Ishikawa (cell line): ENCODE data around the gene XRCC3.

Experiments
- CEBPB ChIP-seq: IDR thresholded peaks from 2 replicates; pipeline ENCODE4 v1.6.1; 2012
- CREB1 ChIP-seq: IDR thresholded peaks from 2 replicates; pipeline ENCODE4 v1.6.1; 2012; ENCODE audit warnings: low read depth
- EGR1 ChIP-seq: IDR thresholded peaks from 2 replicates; pipeline ENCODE4 v1.6.1; 2012
- EP300 ChIP-seq: IDR thresholded peaks from 2 replicates; pipeline ENCODE4 v1.6.1; 2012; ENCODE audit warnings: borderline replicate concordance
- FOXM1 ChIP-seq: IDR thresholded peaks from 2 replicates; pipeline ENCODE4 v1.6.1; 2012; ENCODE audit warnings: low read depth, borderline replicate concordance
- NFIC ChIP-seq: IDR thresholded peaks from 2 replicates; pipeline ENCODE4 v1.6.1; 2012
- RAD21 ChIP-seq: IDR thresholded peaks from 2 replicates; pipeline ENCODE4 v1.6.1; 2012; ENCODE audit warnings: low read depth
- TAF1 ChIP-seq: IDR thresholded peaks from 2 replicates; pipeline ENCODE4 v1.6.1; 2012; ENCODE audit warnings: low read depth, mild to moderate bottlenecking
- TCF12 ChIP-seq: IDR thresholded peaks from 2 replicates; pipeline ENCODE4 v1.6.1; 2012; ENCODE audit warnings: low read depth
- TEAD4 ChIP-seq: IDR thresholded peaks from 2 replicates; pipeline ENCODE4 v1.6.1; 2012
- YY1 ChIP-seq: IDR thresholded peaks from 2 replicates; pipeline ENCODE4 v1.6.1; 2012; ENCODE audit warnings: low read depth
- ZBTB7A ChIP-seq: IDR thresholded peaks from 2 replicates; pipeline ENCODE4 v1.6.1; 2012; ENCODE audit warnings: low read depth
- TF ChIP-seq, protein P1 (sequence below): IDR thresholded peaks from 2 replicates; pipeline ENCODE4 v1.6.1; 2012
- TF ChIP-seq, protein P2 (sequence below): IDR thresholded peaks from 2 replicates; pipeline ENCODE4 v1.6.1; 2012; ENCODE audit warnings: low read depth, mild to moderate bottlenecking
- TF ChIP-seq, protein P3 (sequence below): IDR thresholded peaks from 2 replicates; pipeline ENCODE4 v1.6.1; 2012

Gene XRCC3

DNA sequence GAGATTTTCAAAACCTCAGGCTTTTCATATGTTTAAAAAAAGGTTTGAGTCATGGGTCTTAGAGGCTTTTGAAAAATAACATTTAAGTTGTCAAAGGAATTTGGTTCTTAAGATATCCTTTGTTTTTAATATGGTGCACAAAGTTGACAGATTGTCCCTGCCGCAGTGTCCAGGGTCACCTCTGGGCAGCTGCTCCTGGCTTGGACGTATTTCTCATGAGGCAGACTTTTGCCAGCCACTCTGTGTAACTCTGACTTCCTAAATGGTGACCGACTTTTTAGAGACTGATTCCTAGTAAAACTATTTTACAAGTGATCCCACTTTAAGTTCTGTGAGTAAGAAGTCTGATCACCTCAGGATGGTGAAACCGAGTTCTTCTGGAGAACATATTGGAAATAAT is 27.5 kb downstream of the XRCC3 start:
- TF ChIP-seq, protein P1, sequence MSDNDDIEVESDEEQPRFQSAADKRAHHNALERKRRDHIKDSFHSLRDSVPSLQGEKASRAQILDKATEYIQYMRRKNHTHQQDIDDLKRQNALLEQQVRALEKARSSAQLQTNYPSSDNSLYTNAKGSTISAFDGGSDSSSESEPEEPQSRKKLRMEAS, result no peak
- TF ChIP-seq, protein P2, sequence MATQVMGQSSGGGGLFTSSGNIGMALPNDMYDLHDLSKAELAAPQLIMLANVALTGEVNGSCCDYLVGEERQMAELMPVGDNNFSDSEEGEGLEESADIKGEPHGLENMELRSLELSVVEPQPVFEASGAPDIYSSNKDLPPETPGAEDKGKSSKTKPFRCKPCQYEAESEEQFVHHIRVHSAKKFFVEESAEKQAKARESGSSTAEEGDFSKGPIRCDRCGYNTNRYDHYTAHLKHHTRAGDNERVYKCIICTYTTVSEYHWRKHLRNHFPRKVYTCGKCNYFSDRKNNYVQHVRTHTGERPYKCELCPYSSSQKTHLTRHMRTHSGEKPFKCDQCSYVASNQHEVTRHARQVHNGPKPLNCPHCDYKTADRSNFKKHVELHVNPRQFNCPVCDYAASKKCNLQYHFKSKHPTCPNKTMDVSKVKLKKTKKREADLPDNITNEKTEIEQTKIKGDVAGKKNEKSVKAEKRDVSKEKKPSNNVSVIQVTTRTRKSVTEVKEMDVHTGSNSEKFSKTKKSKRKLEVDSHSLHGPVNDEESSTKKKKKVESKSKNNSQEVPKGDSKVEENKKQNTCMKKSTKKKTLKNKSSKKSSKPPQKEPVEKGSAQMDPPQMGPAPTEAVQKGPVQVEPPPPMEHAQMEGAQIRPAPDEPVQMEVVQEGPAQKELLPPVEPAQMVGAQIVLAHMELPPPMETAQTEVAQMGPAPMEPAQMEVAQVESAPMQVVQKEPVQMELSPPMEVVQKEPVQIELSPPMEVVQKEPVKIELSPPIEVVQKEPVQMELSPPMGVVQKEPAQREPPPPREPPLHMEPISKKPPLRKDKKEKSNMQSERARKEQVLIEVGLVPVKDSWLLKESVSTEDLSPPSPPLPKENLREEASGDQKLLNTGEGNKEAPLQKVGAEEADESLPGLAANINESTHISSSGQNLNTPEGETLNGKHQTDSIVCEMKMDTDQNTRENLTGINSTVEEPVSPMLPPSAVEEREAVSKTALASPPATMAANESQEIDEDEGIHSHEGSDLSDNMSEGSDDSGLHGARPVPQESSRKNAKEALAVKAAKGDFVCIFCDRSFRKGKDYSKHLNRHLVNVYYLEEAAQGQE, result no peak
- TF ChIP-seq CEBPB (no peak), NFIC (no peak), RAD21 (no peak), EP300 (no peak), EGR1 (no peak), TAF1 (no peak), TCF12 (no peak), YY1 (no peak), TEAD4 (no peak), CREB1 (no peak), FOXM1 (no peak)

DNA sequence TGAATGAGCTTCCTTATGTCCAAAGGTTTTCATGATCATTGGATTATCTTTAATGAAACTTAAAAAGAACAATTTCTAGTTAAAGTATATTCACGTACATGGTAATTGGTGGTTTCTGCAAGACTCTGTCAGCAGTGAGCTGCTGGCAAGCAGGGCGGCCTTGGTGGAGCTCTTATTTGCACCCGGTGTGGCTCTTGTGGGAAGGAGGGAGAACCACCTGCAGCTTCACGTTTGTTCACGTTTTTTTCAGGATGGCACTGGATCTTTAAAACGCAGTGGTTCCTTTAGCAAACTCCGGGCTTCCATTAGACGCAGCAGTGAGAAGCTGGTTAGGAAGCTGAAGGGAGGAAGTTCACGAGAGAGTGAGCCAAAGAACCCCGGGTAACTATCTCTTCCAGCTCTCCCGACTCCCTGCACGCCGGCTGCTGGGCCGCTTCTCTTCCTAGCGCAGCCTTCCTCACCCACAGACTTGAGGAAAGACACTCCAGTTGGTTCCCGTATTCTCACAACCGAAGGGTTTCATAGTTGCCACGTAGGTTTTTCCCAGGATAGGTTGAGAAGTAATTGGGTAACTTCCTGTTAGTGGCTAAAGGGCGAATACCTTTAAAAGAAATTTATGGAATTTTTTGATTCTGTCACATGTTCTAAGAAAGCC is 28.3 kb downstream of the XRCC3 start:
- TF ChIP-seq CREB1 (no peak), FOXM1 (no peak), CEBPB (no peak), NFIC (no peak), YY1 (no peak), RAD21 (no peak), EP300 (no peak), ZBTB7A (no peak), TAF1 (no peak)
- TF ChIP-seq, protein P2, result no peak
- TF ChIP-seq, protein P1, result no peak
- TF ChIP-seq, protein P3, sequence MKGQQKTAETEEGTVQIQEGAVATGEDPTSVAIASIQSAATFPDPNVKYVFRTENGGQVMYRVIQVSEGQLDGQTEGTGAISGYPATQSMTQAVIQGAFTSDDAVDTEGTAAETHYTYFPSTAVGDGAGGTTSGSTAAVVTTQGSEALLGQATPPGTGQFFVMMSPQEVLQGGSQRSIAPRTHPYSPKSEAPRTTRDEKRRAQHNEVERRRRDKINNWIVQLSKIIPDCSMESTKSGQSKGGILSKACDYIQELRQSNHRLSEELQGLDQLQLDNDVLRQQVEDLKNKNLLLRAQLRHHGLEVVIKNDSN, result no peak

DNA sequence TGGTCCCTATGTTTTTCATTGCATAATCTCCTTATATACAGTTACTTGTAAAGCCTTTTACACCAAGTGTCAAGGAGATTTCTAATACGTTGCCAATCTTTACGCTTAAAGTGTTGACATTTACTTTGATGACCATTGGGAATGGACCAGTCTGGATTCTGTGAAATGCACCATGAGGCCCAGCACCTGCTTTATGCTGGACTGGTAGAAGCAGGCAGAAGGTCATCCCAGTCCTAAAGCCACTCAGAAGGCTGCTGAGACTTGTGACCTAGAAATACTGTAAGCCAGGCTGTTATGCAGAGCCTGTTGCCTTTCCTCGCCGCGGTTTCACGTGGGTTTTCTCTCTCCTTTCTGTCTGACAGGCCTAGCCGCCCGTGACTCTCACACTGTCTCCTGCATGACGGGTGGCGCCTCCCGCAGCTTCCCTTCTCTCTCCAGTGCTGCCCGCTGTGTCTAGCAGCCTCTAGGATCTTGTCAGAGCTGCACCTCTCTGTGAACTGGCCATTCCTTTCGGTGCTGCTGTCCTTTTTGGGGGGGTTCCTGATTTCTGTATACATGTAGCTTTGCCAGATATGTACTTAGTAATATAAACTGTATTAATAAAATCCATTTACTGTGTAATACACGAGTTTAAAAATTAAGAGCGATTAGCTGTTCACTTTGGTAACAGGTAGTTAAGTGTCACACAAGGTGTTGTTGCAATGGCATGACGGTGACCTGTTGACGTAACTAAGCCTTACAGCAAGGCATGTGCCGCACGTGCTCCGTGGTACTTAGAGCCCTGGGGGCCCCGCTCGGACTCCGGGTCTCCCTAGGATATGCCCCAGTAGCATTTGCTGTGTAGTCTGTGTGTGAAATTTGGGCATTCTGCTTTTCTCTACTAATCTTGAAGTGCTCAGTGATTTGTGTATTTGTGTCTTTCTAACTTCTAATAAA is 29.7 kb downstream of the XRCC3 start:
- TF ChIP-seq EP300 (no peak), TAF1 (no peak), FOXM1 (no peak), ZBTB7A (no peak), EGR1 (no peak), YY1 (no peak), NFIC (no peak), CREB1 (no peak), CEBPB (no peak), TEAD4 (no peak), TCF12 (no peak), RAD21 (no peak)
- TF ChIP-seq, protein P3, result no peak
- TF ChIP-seq, protein P2, result no peak
- TF ChIP-seq, protein P1, result no peak

DNA sequence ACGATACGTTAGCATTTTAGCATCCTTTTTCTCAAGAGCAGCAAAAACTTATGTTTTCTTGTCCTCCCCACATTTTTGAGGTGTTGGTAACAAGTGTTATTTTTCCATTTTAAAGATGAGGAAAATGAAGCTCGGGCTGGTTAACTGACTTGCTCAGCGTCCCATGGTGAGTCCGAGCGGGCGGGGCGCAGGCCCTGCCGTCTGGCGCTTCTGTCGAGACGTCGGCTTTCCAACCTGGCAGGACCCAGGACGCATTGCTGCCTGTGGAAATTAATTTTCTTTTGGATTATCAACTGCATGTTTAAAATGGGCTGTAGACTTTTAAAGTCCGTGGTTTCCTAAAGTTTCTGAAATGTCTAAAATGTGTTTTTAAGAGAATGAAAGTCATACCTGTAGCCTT is 30.4 kb downstream of the XRCC3 start:
- TF ChIP-seq NFIC (no peak), TAF1 (no peak)
- TF ChIP-seq, protein P2, result no peak
